GM18867 (cell line): ENCODE measurements around the gene FCMR.
"Not testable (repeated sequence)": the region's sequence is repeated elsewhere in the genome, so short reads cannot be mapped to it uniquely, and the experiment has no call there.

Source experiments
- ATAC-seq: cut with Tn5 transposase; IDR thresholded peaks from one replicate; pipeline ENCODE4 v1.9.1; 2021; ENCODE audit warnings: mild to moderate bottlenecking, moderate library complexity; ENCODE audit not compliant: unreplicated experiment

FCMR gene

DNA sequence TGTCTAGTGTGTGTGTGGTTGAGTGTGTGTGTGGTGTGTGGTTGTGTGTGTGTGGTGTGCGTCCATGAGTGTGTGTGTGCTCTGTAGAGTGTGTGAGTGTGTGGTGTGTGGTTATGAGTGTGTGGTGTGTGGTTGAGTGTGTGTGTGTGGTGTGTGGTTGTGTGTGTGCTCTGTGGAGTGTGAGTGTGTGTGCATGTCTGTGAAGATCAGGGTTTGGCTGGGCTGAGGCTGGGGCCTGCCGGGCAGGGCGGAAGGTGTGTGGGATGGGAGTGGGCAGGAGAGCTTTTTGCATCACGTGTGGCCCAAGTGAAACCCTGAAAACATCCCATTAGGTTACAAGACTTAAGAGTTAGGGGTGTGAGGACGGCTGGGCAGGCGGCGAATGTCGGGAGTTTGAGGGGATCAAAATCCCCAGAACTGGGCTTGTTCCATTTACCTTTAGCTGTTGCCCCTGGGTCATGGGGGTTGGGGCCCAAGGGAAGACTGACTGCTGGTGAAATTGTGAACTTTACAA lies 2.9 kb upstream of the FCMR start:
- ATAC-seq: peak; percentile 22

DNA sequence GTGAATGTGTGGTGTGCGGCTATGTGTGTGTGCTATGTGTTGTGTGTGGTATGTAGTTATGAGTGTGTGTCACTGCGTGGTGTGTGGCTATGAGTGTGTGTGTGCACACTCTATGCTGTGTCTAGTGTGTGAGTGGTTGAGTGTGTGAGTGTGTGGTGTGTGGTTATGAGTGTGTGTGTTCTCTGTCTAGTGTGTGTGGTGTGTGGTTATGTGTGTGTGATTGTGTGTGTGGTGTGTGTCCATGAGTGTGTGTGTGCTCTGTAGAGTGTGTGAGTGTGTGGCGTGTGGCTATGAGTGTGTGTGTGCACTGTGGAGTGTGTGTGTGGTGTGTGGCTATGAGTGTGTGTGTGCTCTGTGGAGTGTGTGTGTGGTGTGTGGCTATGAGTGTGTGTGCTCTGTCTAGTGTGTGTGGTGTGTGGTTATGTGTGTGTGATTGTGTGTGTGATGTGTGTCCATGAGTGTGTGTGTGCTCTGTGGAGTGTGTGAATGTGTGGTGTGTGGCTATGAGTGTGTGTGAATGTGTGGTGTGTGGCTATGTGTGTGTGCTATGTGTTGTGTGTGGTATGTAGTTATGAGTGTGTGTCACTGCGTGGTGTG lies 2.3 kb upstream of the FCMR start:
- not testable (repeated sequence) for ATAC-seq

- peak; percentile 55 for ATAC-seq
Measured at GRCh38 chr1:206923009-206923960, 1.5 kb upstream of the FCMR start.

DNA sequence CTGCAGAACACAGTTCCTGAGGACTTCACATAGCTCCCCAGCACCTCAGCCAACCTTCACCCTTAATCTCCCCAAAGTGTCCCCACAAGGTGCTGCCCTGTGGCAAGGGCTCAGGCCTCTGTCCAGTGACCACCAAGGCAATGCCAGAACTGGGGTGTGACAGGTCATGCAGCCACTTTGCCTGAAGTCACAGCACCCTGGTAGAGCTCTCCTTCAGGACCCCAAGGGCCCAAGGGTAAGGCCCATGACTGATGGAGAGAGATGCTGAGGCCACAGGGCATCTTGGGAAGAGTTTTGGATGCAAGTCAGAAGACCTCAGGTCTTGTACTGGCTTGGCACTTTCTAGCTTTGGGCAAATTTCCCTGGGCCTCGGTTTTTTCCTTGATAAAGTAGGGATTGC lies 783 bp upstream of the FCMR start:
- no peak for ATAC-seq

DNA sequence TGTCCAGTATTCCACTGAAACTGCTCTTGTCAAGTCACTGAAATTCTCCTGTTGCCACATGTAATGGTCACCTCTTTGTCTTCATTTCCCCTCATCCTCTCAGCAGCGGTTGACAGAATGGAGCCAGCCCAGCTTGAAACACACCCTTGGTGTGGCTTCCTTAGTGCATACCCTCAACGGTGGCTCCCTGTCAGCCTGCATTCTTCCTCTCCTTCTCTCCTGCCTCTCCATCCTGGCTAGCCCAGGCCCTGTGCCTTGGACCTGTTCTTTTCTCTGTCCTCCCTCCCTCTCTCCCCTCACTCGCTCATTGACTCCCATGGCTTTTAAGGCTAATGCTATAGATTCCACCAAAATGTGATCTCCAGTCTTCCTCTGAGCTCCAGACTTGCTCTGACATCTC lies 3.7 kb downstream of the FCMR start:
- no peak for ATAC-seq

GRCh38 chr1:206916000-206916709 lies 5.6 kb downstream of the FCMR start:
- ATAC-seq: no peak

- no peak for ATAC-seq
Measured at GRCh38 chr1:206915030-206915735, 6.6 kb downstream of the FCMR start.

GRCh38 chr1:206913766-206914537 lies 7.8 kb downstream of the FCMR start:
- no peak for ATAC-seq

GRCh38 chr1:206912445-206913095 lies 9.2 kb downstream of the FCMR start:
- ATAC-seq: peak; percentile 54

DNA sequence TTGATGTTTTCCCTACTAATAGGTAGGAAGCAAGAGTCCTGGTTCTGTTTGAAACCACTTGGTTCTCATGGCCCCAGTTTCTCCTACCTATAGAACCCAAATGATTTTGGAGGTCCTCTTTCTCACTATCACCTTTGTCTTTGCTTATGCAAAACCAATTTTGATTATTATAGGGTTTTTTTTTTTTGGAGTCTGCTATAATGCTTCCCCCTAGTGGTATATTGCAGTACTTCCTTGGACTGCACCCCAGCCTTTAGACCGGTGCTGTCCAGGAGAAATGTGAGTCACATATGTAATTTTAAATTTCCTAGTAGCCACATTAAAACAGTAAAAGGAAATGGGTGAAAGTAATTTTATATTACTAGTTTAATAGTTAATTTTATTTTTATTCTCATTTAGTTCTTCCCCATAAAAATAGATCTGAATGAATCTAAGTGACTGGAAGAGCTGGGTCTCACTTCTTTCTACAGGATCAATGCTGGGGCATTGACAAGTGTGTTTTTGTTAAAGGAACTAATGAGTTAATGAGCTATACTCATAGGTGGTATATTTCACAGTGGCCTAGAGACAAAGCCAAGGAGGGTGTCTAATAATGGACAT lies 10.6 kb downstream of the FCMR start:
- ATAC-seq: peak; percentile 38

DNA sequence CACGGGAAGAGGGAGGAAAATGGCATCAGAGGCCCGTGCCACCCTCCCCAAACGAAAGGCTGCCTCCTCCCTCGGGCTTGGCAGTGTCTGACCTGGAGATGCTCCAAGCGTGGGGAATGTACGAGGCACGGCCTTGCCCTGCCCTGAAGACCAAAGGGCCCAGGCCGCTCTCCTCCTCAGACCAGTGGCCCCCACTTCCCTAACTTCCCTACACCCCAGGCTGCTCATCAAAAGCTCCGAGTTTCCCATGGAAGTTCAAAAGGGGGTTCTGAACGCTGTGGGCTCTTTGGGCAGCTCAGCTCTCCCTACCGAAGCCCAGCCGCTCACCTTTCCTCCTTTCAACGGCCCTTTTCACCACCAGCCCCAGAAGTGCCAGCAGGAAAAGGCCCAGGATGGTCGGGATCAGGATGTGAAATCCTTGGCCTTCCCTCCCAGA lies 11.8 kb downstream of the FCMR start:
- ATAC-seq: no peak

DNA sequence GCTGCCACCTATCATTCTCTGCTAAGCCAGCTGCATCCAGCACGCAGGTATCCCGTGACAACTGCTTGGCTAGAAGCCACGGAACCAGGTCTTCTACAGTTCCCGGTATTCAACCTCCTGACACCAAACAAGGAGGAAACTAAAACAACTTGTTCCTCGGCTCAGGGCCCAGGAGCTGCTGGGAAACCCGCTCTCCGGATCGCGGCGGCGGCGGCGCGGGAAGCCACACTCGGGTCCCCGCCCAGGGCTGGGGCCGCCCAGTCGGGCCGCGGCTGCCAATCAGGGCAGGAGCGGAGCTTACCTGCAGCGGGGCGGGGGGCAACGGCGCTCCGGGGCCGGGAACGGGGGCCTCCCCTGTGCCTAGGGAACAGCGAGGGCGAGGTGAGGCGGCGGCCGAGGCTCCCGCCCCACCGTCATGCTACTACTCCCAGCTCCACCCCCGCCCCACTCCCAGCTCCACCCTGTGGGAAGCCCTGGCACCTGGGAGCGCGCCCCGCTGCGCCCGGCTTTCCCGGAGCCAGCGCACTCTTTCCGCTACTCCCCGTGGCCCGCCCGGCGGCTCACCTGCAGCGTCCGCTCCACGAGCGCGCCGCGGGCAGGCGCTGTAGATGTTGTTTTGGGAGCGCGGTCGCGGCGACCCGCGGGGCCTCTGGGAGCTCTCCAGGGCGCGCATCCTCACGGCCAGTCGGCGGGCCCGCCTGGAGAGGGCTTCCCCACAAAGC lies 12.4 kb downstream of the FCMR start:
- no peak for ATAC-seq

DNA sequence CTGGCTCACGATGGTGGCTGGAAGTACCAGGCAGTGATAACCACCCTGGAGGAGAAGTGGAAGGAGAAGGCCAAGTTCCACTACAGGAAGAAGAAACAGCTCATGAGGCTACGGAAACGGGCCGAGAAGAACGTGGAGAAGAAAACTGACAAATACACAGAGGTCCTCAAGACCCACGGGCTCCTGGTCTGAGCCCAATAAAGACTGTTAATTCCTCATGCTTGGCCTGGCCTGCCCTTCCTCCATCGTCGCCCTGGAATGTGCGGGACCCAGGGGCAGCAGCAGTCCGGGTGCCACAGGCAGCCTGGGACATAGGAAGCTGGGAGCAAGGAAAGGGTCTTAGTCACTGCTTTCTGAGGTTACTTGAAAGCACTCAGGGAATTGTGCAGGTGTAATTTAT lies 13.7 kb downstream of the FCMR start:
- ATAC-seq: no peak

- no peak for ATAC-seq
Measured at GRCh38 chr1:206907304-206907991, 14.3 kb downstream of the FCMR start.

DNA sequence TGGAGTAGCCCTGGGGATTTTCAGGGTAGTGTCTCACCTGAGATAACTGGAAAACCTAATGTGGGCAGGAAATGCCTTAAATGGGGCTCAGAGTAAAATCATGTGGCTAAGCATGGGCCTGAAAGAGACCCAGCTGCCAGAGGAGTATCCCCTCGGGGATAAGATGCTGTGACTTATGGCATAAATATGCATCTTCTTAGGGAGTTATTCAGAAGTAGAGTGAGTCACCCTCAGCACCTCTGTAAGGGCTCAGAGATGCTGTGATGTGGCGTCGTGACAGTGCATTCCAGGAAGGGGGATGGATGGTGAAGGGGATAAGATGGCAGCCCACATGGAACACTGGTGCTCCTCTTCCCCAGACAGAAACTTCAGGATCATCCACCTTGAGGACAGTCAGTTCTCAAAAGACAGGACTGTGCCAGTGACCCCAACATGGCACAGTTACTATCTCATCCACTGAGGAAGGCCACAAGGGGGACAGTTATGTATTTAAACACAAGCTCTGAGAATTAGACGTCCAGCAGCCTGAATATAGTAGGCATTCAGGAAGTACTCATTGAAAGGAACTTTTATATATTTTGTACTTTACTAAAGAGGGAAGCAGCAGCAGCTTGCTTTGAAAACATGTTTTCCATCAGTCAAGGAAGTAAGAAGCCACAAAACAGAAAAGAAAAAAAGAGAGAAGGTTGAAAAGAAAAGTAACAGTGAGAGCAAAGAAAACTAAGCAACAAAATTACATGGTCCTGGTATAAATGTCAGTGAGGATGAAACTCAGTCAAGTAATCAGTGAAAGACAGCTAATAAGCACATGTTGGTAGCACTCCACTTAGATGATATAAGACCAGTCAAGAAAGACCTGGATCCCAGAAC lies 16.2 kb downstream of the FCMR start:
- no peak for ATAC-seq

DNA sequence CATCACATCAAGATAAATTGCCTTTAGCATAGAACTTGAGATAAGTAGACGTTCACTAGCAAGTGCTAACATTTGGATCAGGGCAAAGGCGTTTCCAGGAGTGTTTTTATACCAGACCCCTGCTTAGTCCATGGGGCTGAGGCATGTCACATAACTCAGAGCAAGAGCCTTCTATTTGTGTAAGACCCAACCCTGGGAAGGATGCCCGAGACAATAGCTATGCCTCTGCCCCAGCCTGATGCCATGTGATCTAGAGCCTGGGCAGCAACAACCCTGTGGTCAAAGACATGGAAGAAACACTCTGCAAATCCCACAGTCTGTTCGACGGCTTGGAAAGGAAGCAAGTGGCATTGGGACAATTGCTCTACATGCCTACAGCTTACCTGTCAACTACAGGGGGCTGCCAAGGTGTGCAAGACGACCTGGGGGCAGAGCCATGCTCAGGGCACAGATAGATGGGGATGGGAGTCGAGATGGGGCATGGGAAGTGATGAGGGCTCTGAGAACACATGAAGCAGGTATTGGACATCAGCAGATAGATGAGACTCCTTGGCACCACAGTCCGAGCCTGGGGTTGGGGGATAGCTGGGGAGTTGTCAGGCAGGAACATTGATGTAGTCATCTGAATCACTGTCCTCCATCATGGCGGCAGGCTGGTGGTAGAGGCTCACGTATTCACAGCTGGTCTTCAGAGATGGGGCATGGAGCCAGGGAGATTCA lies 17.2 kb downstream of the FCMR start:
- no peak for ATAC-seq
